ENCODE results near the gene TRPM2. TPM values are rescaled to one million over a fixed set of nuclear protein-coding genes. Genes with fewer than 3 reads are reported as not detected.

TRPM2 gene
- total and polyA plus RNA-seq, 2 of the 8 experiments (the other 6 are each of a cell fraction or from before 2014, with no cell fraction given): 0.27 to 0.28 TPM

DNA sequence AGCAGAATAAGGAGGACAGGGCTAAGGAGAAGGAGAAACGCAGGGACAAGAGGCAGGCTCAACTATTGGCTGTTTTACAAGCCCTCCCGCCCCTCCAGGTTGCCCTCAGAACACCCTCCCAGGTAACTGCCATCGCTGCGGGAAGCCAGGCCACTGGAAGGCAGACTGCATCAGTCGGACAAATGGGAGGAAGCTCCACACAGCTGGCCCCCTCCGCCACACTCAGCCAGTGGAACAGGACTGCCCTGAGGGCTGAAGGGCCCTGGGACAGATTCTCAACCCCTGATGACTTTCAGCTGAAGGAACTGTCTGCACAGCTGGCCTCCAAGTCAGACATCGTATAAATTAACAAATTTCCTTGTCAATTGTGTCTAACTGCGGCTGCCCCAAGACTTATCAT lies 123.7 kb downstream of the TRPM2 start:
- no peak overlapping the region for H3K9ac ChIP-seq (replicated peaks in 1 of 4; ENCODE audit: extremely low read depth in 1 of 4, low read depth in 3 of 4, low read length in 3 of 4)
- H3K79me1 ChIP-seq (ENCODE audit: low read depth, low read length): no peaks in the 10 kb centered on the region
- H2BK15ac ChIP-seq (ENCODE audit: low read length): no peak overlapping the region
- no peaks in the 10 kb centered on the region for H3K9me3 ChIP-seq (ENCODE audit: insufficient read depth in 2 of 2, low read depth in 1 of 2, low read length in 1 of 2)
- H3K36me3 ChIP-seq (ENCODE audit: control insufficient read depth in 2 of 4, insufficient read depth in 4 of 4, low read length in 3 of 4): no peaks in the 10 kb centered on the region
- H3K56ac ChIP-seq (replicated peaks; ENCODE audit: insufficient read length, low read depth, low read length): no peak overlapping the region
- TF ChIP-seq KDM1A (IDR thresholded peaks at IDR 0.05; ENCODE audit: borderline replicate concordance, low read length): no peak
- TF ChIP-seq RAD21 (IDR thresholded peaks at IDR 0.05 in 1 of 2, conservative IDR thresholded peaks at IDR 0.05 in 1 of 2; ENCODE audit: low read depth in 2 of 2, low read length in 2 of 2): no peak
- TF ChIP-seq TEAD4 (IDR thresholded peaks at IDR 0.05; ENCODE audit: low read depth, low read length): no peak
- no peak for TF ChIP-seq SUZ12 (IDR thresholded peaks at IDR 0.05; ENCODE audit: low read length)
- TF ChIP-seq POU5F1 (IDR thresholded peaks at IDR 0.05; ENCODE audit: low read depth, low read length): no peak
- no peak for TF ChIP-seq POLR2A (IDR thresholded peaks at IDR 0.05; ENCODE audit: control extremely low read depth in 1 of 2, low read depth in 2 of 2, low read length in 2 of 2)
- no peak for TF ChIP-seq BRCA1 (IDR thresholded peaks at IDR 0.05; ENCODE audit: low read depth, low read length)
- no peak for TF ChIP-seq CBX8 (IDR thresholded peaks at IDR 0.05; ENCODE audit: borderline replicate concordance, low read depth, low read length)
- H4K20me1 ChIP-seq (replicated peaks in 1 of 2; ENCODE audit: control insufficient read depth in 1 of 2, insufficient read depth in 2 of 2, low read length in 2 of 2): peaks cover 0 to 2% of the 10 kb centered on the region in 2 experiments
- H2BK5ac ChIP-seq (ENCODE audit: low read depth, low read length): no peak overlapping the region
- H3K4ac ChIP-seq (replicated peaks; ENCODE audit: insufficient read length, low read depth, low read length): no peak overlapping the region
- no peak overlapping the region for H2BK120ac ChIP-seq (replicated peaks; ENCODE audit: low read depth, low read length)
- H3K4me3 ChIP-seq (ENCODE audit: extremely low read depth in 1 of 4, insufficient read depth in 2 of 4, low read depth in 3 of 4, low read length in 4 of 4): no peak overlapping the region
- no peak overlapping the region for H2AK5ac ChIP-seq (ENCODE audit: low read depth, low read length)
- H3K27me3 ChIP-seq (replicated peaks in 1 of 4; ENCODE audit: control insufficient read depth in 3 of 4, extremely low read depth in 1 of 4, insufficient read depth in 3 of 4, low read length in 3 of 4): no peaks in the 10 kb centered on the region
- H2AFZ ChIP-seq (ENCODE audit: low read length): no peak overlapping the region
- H3K4me2 ChIP-seq (ENCODE audit: insufficient read depth in 1 of 2, low read depth in 2 of 2, low read length in 2 of 2): no peak overlapping the region
- H4K91ac ChIP-seq (replicated peaks; ENCODE audit: insufficient read length, low read length): no peak overlapping the region
- 82% methylated on average over 8 of the region's 8 CpGs; no CpG with 5 or more reads in 1 of the 2 experiments for WGBS, 2 experiments (ENCODE audit: extremely low coverage in 1 of 2, insufficient coverage in 1 of 2, insufficient read length in 1 of 2, insufficient replicate concordance in 2 of 2, low coverage in 1 of 2, low lambda C conversion rate in 2 of 2, missing lambda C conversion rate in 1 of 2)
- no peak for FAIRE-seq
- no peak overlapping the region for H3K14ac ChIP-seq (ENCODE audit: insufficient read length)
- no peak overlapping the region for H3K18ac ChIP-seq (ENCODE audit: extremely low read depth, low read length)
- no peak overlapping the region for H2BK12ac ChIP-seq (ENCODE audit: low read depth, low read length)
- no peak for DNase-seq (ENCODE audit: low read depth in 1 of 2, low spot score in 2 of 2)
- H3K23ac ChIP-seq (ENCODE audit: insufficient read length): no peak overlapping the region
- H3K4me1 ChIP-seq (replicated peaks in 1 of 4; ENCODE audit: control insufficient read depth in 3 of 4, insufficient read depth in 4 of 4, low read length in 3 of 4): no peaks in the 10 kb centered on the region; a peak in 1 of 7 replicates
- H4K5ac ChIP-seq (ENCODE audit: insufficient read length, low read depth, low read length): no peak overlapping the region
- no peak overlapping the region for H2BK20ac ChIP-seq (ENCODE audit: low read length)
- ChIA-PET CTCF (ENCODE audit: partially characterized antibody) (interaction anchor here (1.2 to 1.8 kb wide), 3 partner anchors 16 to 113 kb away, joined by 3 to 6 read pairs (median 5); no protein-coding TSS in a partner anchor), POLR2A (ENCODE audit: partially characterized antibody) (no interaction called here)
- no peak overlapping the region for H3K27ac ChIP-seq (ENCODE audit: low read depth, low read length)
- H3K23me2 ChIP-seq (ENCODE audit: low read depth, low read length): no peaks in the 10 kb centered on the region
- H3K79me2 ChIP-seq (ENCODE audit: control insufficient read depth in 1 of 2, insufficient read depth in 2 of 2, low read length in 2 of 2): no peaks in the 10 kb centered on the region
- no peak overlapping the region for H4K8ac ChIP-seq (ENCODE audit: extremely low read depth, insufficient read depth, low read length)

Data from H1 (cell line).